Prostate gland (tissue), 2 donors: ENCODE measurements around the gene NIM1K.

Experiments used
- CTCF ChIP-seq, 4 experiments: fragments of 200-600 bp in 2 of 4; fragments of 450-650 bp in 2 of 4; sonication (generic) in 2 of 4; IDR thresholded peaks; 1 replicate in 3 of 4; 2 replicates in 1 of 4; pipeline ENCODE4 v1.5.1; 2016 to 2019; ENCODE audit warnings: antibody characterized with exemption in 4 of 4, mild to moderate bottlenecking in 2 of 4, moderate library complexity in 2 of 4
- POLR2A ChIP-seq: fragments of 450-650 bp; IDR thresholded peaks from one replicate; pipeline ENCODE4 v1.6.1; 2016; ENCODE audit warnings: antibody characterized with exemption, mild to moderate bottlenecking

GRCh38 chr5:43258116-43258515 is 66.1 kb downstream of the NIM1K start:
- no peak for TF ChIP-seq CTCF (IDR thresholded peaks at IDR 0.05)
- no peak for TF ChIP-seq POLR2A
